ENCODE data around the gene ARSG. TPM values are rescaled to one million over a fixed set of nuclear protein-coding genes. Genes with fewer than 3 reads are reported as not detected.

The ARSG gene
- total and polyA plus RNA-seq, 4 donors = 1.5 to 5.4 (median 2.3) TPM

GRCh38 chr17:68432086-68432864 lies 141.0 kb downstream of the ARSG start:
- Histone ChIP-seq H3K9me3 (ENCODE audit: control insufficient read depth in 4 of 4, low read length in 3 of 4) (no peaks in the 10 kb centered on the region), H3K4me1 (ENCODE audit: control insufficient read depth in 4 of 4, insufficient read depth in 4 of 4, low read length in 3 of 4) (peaks cover 0 to 20% (median 8%) of the 10 kb centered on the region in 4 donors), H3K9ac (ENCODE audit: low read depth in 1 of 2, low read length in 2 of 2) (no peak overlapping the region), H3K27ac (ENCODE audit: low read depth in 1 of 2, low read length in 2 of 2) (no peak overlapping the region), H3K4me3 (ENCODE audit: low read depth in 1 of 3, low read length in 3 of 3) (no peak overlapping the region), H3K27me3 (ENCODE audit: control insufficient read depth in 4 of 4, insufficient read depth in 4 of 4, low read length in 3 of 4) (no peaks in the 10 kb centered on the region), H3K36me3 (ENCODE audit: control insufficient read depth in 4 of 4, insufficient read depth in 3 of 4, low read depth in 1 of 4, low read length in 3 of 4) (peaks cover 2 to 42% (median 24%) of the 10 kb centered on the region in 4 donors)
- TF ChIP-seq, protein P1, sequence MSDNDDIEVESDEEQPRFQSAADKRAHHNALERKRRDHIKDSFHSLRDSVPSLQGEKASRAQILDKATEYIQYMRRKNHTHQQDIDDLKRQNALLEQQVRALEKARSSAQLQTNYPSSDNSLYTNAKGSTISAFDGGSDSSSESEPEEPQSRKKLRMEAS (IDR thresholded peaks at IDR 0.05) = no peak
- TF ChIP-seq NR2F2 (IDR thresholded peaks at IDR 0.05) = no peak
- TF ChIP-seq, protein P2, sequence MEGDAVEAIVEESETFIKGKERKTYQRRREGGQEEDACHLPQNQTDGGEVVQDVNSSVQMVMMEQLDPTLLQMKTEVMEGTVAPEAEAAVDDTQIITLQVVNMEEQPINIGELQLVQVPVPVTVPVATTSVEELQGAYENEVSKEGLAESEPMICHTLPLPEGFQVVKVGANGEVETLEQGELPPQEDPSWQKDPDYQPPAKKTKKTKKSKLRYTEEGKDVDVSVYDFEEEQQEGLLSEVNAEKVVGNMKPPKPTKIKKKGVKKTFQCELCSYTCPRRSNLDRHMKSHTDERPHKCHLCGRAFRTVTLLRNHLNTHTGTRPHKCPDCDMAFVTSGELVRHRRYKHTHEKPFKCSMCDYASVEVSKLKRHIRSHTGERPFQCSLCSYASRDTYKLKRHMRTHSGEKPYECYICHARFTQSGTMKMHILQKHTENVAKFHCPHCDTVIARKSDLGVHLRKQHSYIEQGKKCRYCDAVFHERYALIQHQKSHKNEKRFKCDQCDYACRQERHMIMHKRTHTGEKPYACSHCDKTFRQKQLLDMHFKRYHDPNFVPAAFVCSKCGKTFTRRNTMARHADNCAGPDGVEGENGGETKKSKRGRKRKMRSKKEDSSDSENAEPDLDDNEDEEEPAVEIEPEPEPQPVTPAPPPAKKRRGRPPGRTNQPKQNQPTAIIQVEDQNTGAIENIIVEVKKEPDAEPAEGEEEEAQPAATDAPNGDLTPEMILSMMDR (IDR thresholded peaks at IDR 0.05; ENCODE audit: low read depth, low read length, missing input control) = no peak
- TF ChIP-seq FOXA2 (IDR thresholded peaks at IDR 0.05) = no peak
- no peak for TF ChIP-seq FOXA1 (IDR thresholded peaks at IDR 0.05)
- TF ChIP-seq REST (IDR thresholded peaks at IDR 0.05) = no peak
- TF ChIP-seq HNF4G (IDR thresholded peaks at IDR 0.05) = no peak
- TF ChIP-seq RAD21 (IDR thresholded peaks at IDR 0.05) = no peak
- TF ChIP-seq SP1 (IDR thresholded peaks at IDR 0.05) = no peak
- no peak for TF ChIP-seq JUND (IDR thresholded peaks at IDR 0.05)
- no peak for TF ChIP-seq YY1 (IDR thresholded peaks at IDR 0.05)
- TF ChIP-seq EGR1 (IDR thresholded peaks at IDR 0.05; ENCODE audit: low read depth in 2 of 2) = no peak
- no peak for TF ChIP-seq TAF1 (conservative IDR thresholded peaks at IDR 0.05)
- DNase-seq (ENCODE audit: low spot score) = no peak
- WGBS = 96% methylated on average over 14 of the region's 14 CpGs

- Histone ChIP-seq H3K4me3 (ENCODE audit: low read depth in 1 of 3, low read length in 3 of 3) (no peak overlapping the region), H3K27me3 (ENCODE audit: control insufficient read depth in 4 of 4, insufficient read depth in 4 of 4, low read length in 3 of 4) (no peaks in the 10 kb centered on the region), H3K9me3 (ENCODE audit: control insufficient read depth in 4 of 4, low read length in 3 of 4) (no peaks in the 10 kb centered on the region), H3K36me3 (ENCODE audit: control insufficient read depth in 4 of 4, insufficient read depth in 3 of 4, low read depth in 1 of 4, low read length in 3 of 4) (peaks cover 2 to 42% (median 22%) of the 10 kb centered on the region in 4 donors), H3K9ac (ENCODE audit: low read depth in 1 of 2, low read length in 2 of 2) (no peak overlapping the region), H3K27ac (ENCODE audit: low read depth in 1 of 2, low read length in 2 of 2) (no peak overlapping the region), H3K4me1 (ENCODE audit: control insufficient read depth in 4 of 4, insufficient read depth in 4 of 4, low read length in 3 of 4) (peaks cover 0 to 24% (median 14%) of the 10 kb centered on the region in 4 donors)
- no peak for DNase-seq (ENCODE audit: low spot score)
- 95% methylated on average over 9 of the region's 9 CpGs for WGBS
- no peak for TF ChIP-seq NR2F2 (IDR thresholded peaks at IDR 0.05)
- TF ChIP-seq, protein P3, sequence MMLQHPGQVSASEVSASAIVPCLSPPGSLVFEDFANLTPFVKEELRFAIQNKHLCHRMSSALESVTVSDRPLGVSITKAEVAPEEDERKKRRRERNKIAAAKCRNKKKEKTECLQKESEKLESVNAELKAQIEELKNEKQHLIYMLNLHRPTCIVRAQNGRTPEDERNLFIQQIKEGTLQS (IDR thresholded peaks at IDR 0.05) = no peak
- TF ChIP-seq SP1 (IDR thresholded peaks at IDR 0.05) = no peak
- TF ChIP-seq FOXA1 (IDR thresholded peaks at IDR 0.05) = no peak
- TF ChIP-seq RAD21 (IDR thresholded peaks at IDR 0.05) = no peak
- no peak for TF ChIP-seq YY1 (IDR thresholded peaks at IDR 0.05)
- TF ChIP-seq, protein P1 (IDR thresholded peaks at IDR 0.05) = no peak
- no peak for TF ChIP-seq REST (IDR thresholded peaks at IDR 0.05)
- no peak for TF ChIP-seq RXRA (IDR thresholded peaks at IDR 0.05)
- TF ChIP-seq HNF4A (conservative IDR thresholded peaks at IDR 0.05) = no peak
- TF ChIP-seq, protein P2 (IDR thresholded peaks at IDR 0.05; ENCODE audit: low read depth, low read length, missing input control) = no peak
- TF ChIP-seq JUND (IDR thresholded peaks at IDR 0.05) = no peak
- no peak for TF ChIP-seq EGR1 (IDR thresholded peaks at IDR 0.05; ENCODE audit: low read depth in 2 of 2)
These were observed 141.9 kb downstream of the ARSG start for GRCh38 chr17:68433211-68433610.
